H1 (cell line): ENCODE data around the gene NFIX. TPM values are rescaled to one million over a fixed set of nuclear protein-coding genes. Genes with fewer than 3 reads are reported as not detected.
A peak's percentile ranks its signal among the peaks of the same experiment; 100 is the strongest.

Experiments
- CTCF ChIA-PET: fragments of 300-600 bp; sonication (Branson Sonifier 250); formaldehyde crosslinking; loops from one replicate; lab custom pipeline; 2021; ENCODE audit not compliant: partially characterized antibody; lab: Charles Lee
- POLR2A ChIA-PET: fragments of 300-600 bp; sonication (Branson Sonifier 250); formaldehyde crosslinking; loops from one replicate; lab custom pipeline; 2021; ENCODE audit warnings: inconsistent platforms; ENCODE audit not compliant: partially characterized antibody; lab: Charles Lee
- DNase-seq, 2 experiments: peaks; one replicate each; pipeline versions ENCODE4 v3.0.0 to v3.0.0-alpha.2; 2010 to 2022; ENCODE audit warnings: low spot score in 2 of 2, low read depth in 1 of 2, mixed read lengths in 1 of 2
- FAIRE-seq: peaks from 2 replicates; lab custom pipeline; 2011; peaks lifted over from hg19 to GRCh38; lab: Jason Lieb, UNC
- H2AFZ ChIP-seq: 2 replicates; pipeline ENCODE4 v1.8.1; 2012; ENCODE audit warnings: low read length, inconsistent platforms
- H2AK5ac ChIP-seq: 2 replicates; pipeline ENCODE4 v1.6.1; 2013; ENCODE audit warnings: low read depth, low read length
- H2BK120ac ChIP-seq: replicated peaks from 2 replicates; pipeline ENCODE3; 2013; ENCODE audit warnings: low read depth, low read length, inconsistent platforms
- H2BK12ac ChIP-seq: 2 replicates; pipeline ENCODE4 v1.6.1; 2013; ENCODE audit warnings: low read depth, low read length
- H2BK15ac ChIP-seq: 2 replicates; pipeline ENCODE4 v1.6.1; 2013; ENCODE audit warnings: low read length
- H2BK20ac ChIP-seq: 2 replicates; pipeline ENCODE4 v1.6.1; 2013; ENCODE audit warnings: low read length
- H2BK5ac ChIP-seq: 2 replicates; pipeline ENCODE4 v1.6.1; 2013; ENCODE audit warnings: low read depth, low read length
- H3K14ac ChIP-seq: 2 replicates; pipeline ENCODE4 v1.6.1; 2013; ENCODE audit warnings: inconsistent platforms; ENCODE audit not compliant: insufficient read length
- H3K18ac ChIP-seq: 2 replicates; pipeline ENCODE4 v1.6.1; 2013; ENCODE audit warnings: low read length; ENCODE audit errors: extremely low read depth
- H3K23ac ChIP-seq: 2 replicates; pipeline ENCODE4 v1.6.1; 2013; ENCODE audit warnings: inconsistent platforms; ENCODE audit not compliant: insufficient read length
- H3K23me2 ChIP-seq: 2 replicates; pipeline ENCODE4 v1.6.1; 2013; ENCODE audit warnings: low read depth, low read length
- H3K27ac ChIP-seq: 2 replicates; pipeline ENCODE4 v1.6.1; 2011; ENCODE audit warnings: low read depth, low read length, inconsistent platforms
- H3K27me3 ChIP-seq, 4 experiments: replicated peaks in 1 of 4; 1 replicate in 1 of 4; 2 replicates in 3 of 4; pipeline versions ENCODE4 v1.6.1 to v1.8.1; 2011 to 2013; ENCODE audit warnings: low read length in 3 of 4, mild to moderate bottlenecking in 3 of 4, inconsistent platforms in 2 of 4, mixed read lengths in 2 of 4, moderate library complexity in 1 of 4; ENCODE audit not compliant: control insufficient read depth in 3 of 4, insufficient read depth in 3 of 4; ENCODE audit errors: extremely low read depth in 1 of 4
- H3K36me3 ChIP-seq, 4 experiments: 2 replicates each; pipeline versions ENCODE4 v1.6.1 to v1.8.1; 2011 to 2013; ENCODE audit warnings: mild to moderate bottlenecking in 4 of 4, low read length in 3 of 4, moderate library complexity in 2 of 4, control low read depth in 1 of 4, inconsistent platforms in 1 of 4; ENCODE audit not compliant: insufficient read depth in 4 of 4, control insufficient read depth in 2 of 4
- H3K4ac ChIP-seq: replicated peaks from 2 replicates; pipeline ENCODE3; 2013; ENCODE audit warnings: low read length, low read depth, mixed read lengths, inconsistent platforms; ENCODE audit not compliant: insufficient read length
- H3K4me1 ChIP-seq, 4 experiments: replicated peaks in 1 of 4; 1 replicate in 1 of 4; 2 replicates in 3 of 4; pipeline versions ENCODE4 v1.6.1 to v1.8.1; 2011 to 2013; ENCODE audit warnings: low read length in 3 of 4, inconsistent platforms in 2 of 4, mixed read lengths in 1 of 4; ENCODE audit not compliant: insufficient read depth in 4 of 4, control insufficient read depth in 3 of 4
- H3K4me2 ChIP-seq, 2 experiments: 2 replicates each; pipeline versions ENCODE4 v1.6.1 to v1.8.1; 2011 to 2013; ENCODE audit warnings: low read depth in 2 of 2, low read length in 2 of 2, control low read depth in 1 of 2, inconsistent platforms in 1 of 2, mild to moderate bottlenecking in 1 of 2; ENCODE audit not compliant: insufficient read depth in 1 of 2
- H3K4me3 ChIP-seq, 4 experiments: fragments of 200-600, 300-600 bp in 1 of 4; sonication (generic), shearing (Covaris generic), sonication (Bioruptor Twin) in 1 of 4; 2 replicates each; pipeline versions ENCODE4 v1.5.1 to v1.8.1; 2011 to 2016; ENCODE audit warnings: low read length in 4 of 4, low read depth in 3 of 4, control low read depth in 2 of 4, inconsistent platforms in 2 of 4, mild to moderate bottlenecking in 2 of 4, mixed read lengths in 1 of 4, moderate library complexity in 1 of 4; ENCODE audit not compliant: insufficient read depth in 2 of 4; ENCODE audit errors: extremely low read depth in 1 of 4
- H3K56ac ChIP-seq: replicated peaks from 2 replicates; pipeline ENCODE3; 2013; ENCODE audit warnings: low read depth, mild to moderate bottlenecking, mixed read lengths, low read length, inconsistent platforms; ENCODE audit not compliant: insufficient read length
- H3K79me1 ChIP-seq: 2 replicates; pipeline ENCODE4 v1.6.1; 2013; ENCODE audit warnings: low read depth, low read length, control low read depth
- H3K79me2 ChIP-seq, 2 experiments: 2 replicates each; pipeline versions ENCODE4 v1.6.1 to v1.8.1; 2012 to 2013; ENCODE audit warnings: low read length in 2 of 2, mild to moderate bottlenecking in 2 of 2, inconsistent platforms in 1 of 2; ENCODE audit not compliant: insufficient read depth in 2 of 2, control insufficient read depth in 1 of 2
- H3K9ac ChIP-seq, 4 experiments: replicated peaks in 1 of 4; 1 replicate in 1 of 4; 2 replicates in 3 of 4; pipeline versions ENCODE4 v1.6.1 to v1.8.1; 2011 to 2013; ENCODE audit warnings: low read depth in 3 of 4, low read length in 3 of 4, control low read depth in 2 of 4, mild to moderate bottlenecking in 2 of 4, moderate library complexity in 2 of 4, inconsistent platforms in 1 of 4; ENCODE audit errors: extremely low read depth in 1 of 4
- H3K9me3 ChIP-seq, 2 experiments: 2 replicates each; pipeline versions ENCODE4 v1.6.1 to v1.8.1; 2012 to 2013; ENCODE audit warnings: mild to moderate bottlenecking in 2 of 2, moderate library complexity in 2 of 2, control low read depth in 1 of 2, inconsistent platforms in 1 of 2, low read depth in 1 of 2, low read length in 1 of 2, mixed read lengths in 1 of 2; ENCODE audit not compliant: insufficient read depth in 2 of 2
- H4K20me1 ChIP-seq, 2 experiments: replicated peaks in 1 of 2; 2 replicates each; pipeline versions ENCODE3 to v1.8.1; 2011 to 2013; ENCODE audit warnings: inconsistent platforms in 2 of 2, low read length in 2 of 2, mild to moderate bottlenecking in 1 of 2; ENCODE audit not compliant: insufficient read depth in 2 of 2, control insufficient read depth in 1 of 2
- H4K5ac ChIP-seq: 2 replicates; pipeline ENCODE4 v1.6.1; 2013; ENCODE audit warnings: low read length, low read depth, mixed read lengths, inconsistent platforms; ENCODE audit not compliant: insufficient read length
- H4K8ac ChIP-seq: 2 replicates; pipeline ENCODE4 v1.8.0; 2013; ENCODE audit warnings: mild to moderate bottlenecking, moderate library complexity, low read length, inconsistent platforms; ENCODE audit not compliant: insufficient read depth; ENCODE audit errors: extremely low read depth
- H4K91ac ChIP-seq: replicated peaks from 2 replicates; pipeline ENCODE3; 2013; ENCODE audit warnings: low read length, mixed read lengths, inconsistent platforms; ENCODE audit not compliant: insufficient read length
- EZH2 ChIP-seq: fragments of 200-600 bp; sonication (generic); IDR thresholded peaks from 2 replicates; pipeline ENCODE4 v1.7.1; 2012; ENCODE audit warnings: low read depth, mild to moderate bottlenecking, moderate library complexity, low read length, inconsistent platforms; ENCODE audit not compliant: severe bottlenecking
- GTF2F1 ChIP-seq: IDR thresholded peaks from 2 replicates; pipeline ENCODE4 v1.6.1; 2012; ENCODE audit warnings: low read depth, low read length, improper control_type of control experiment, borderline replicate concordance
- HDAC6 ChIP-seq: IDR thresholded peaks from one replicate; pipeline ENCODE4 v1.7.1; 2012; ENCODE audit warnings: low read depth, mild to moderate bottlenecking, inconsistent platforms, low read length, moderate library complexity
- PHF8 ChIP-seq: fragments of 200-600 bp; sonication (generic); conservative IDR thresholded peaks from 2 replicates; pipeline ENCODE4 v1.7.1; 2012; ENCODE audit warnings: low read depth, mild to moderate bottlenecking, inconsistent platforms, low read length, moderate library complexity
- YY1 ChIP-seq: IDR thresholded peaks from 2 replicates; pipeline ENCODE4 v1.6.1; 2011; ENCODE audit warnings: low read depth, mild to moderate bottlenecking, low read length
- WGBS, 2 experiments: shearing (Covaris generic) in 1 of 2; methylation state at CpG; one replicate each; pipeline versions ENCODE4 v1.1.6 to v1.1.7; 2013 to 2015; ENCODE audit warnings: low lambda C conversion rate in 2 of 2, mixed read lengths in 2 of 2, inconsistent platforms in 1 of 2, low coverage in 1 of 2, missing lambda C conversion rate in 1 of 2; ENCODE audit not compliant: insufficient replicate concordance in 2 of 2, insufficient coverage in 1 of 2, insufficient read length in 1 of 2; ENCODE audit errors: extremely low coverage in 1 of 2, missing lambda C conversion rate in 1 of 2; 5-methylcytosine and 5-hydroxymethylcytosine counted together
- polyA plus RNA-seq, 7 experiments: library from polyadenylated mRNA; depleted of rRNA in 3 of 7; stranded (reverse) in 5 of 7; unstranded in 2 of 7; fragments of >200 nt in 5 of 7; fragments of 200-250 nt in 2 of 7; gene quantifications; 1 replicate in 5 of 7; 2 replicates in 1 of 7; 4 replicates in 1 of 7; pipeline versions ENCODE4 v1.2.1 to v1.2.3, GENCODE V29; 2011 to 2013; ENCODE audit warnings: missing spikeins in 2 of 7, mixed read lengths in 2 of 7
- total RNA-seq: library from RNA; stranded (reverse); fragmentation: NEBNext Ultra II Directional; extraction: Animal tissue kit (Norgen Biotek cat#: 25700); gene quantifications from 2 replicates; pipeline ENCODE4 v1.2.1, GENCODE V29; 2021
- TF ChIP-seq, protein P1 (sequence below): IDR thresholded peaks from 2 replicates; pipeline ENCODE4 v1.6.1; 2012; ENCODE audit warnings: inconsistent platforms

NFIX gene
- total and polyA plus RNA-seq, 2 of the 8 experiments (the other 6 are each of a cell fraction or from before 2014, with no cell fraction given), result 0.03 to 0.20 TPM

DNA sequence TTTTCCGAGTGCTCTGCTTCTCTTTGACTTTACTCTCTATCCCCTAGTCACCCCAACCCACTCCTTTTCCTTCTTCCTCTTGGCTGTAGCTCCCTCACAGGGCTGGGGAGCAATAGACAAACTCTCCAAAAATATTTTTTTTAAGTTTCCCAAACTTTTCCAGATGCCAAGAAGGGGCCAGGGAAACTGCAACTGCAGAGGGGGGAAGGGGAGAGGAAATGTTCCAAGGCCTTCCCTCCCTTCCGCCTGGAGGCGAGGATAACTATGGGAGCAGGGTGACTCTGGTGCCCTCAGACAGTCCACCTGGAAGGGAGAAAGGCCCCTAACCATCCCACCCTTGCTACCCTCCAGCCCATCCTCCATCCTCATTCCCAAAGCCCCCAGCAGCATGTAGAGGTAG is 58.0 kb downstream of the NFIX start:
- Histone ChIP-seq H2BK120ac (no peak overlapping the region), H3K27me3 (peaks cover 84 to 100% (median 95%) of the 10 kb centered on the region in 4 experiments), H3K4ac (no peak overlapping the region), H3K56ac (no peak overlapping the region), H2BK5ac (no peak overlapping the region), H4K5ac (no peak overlapping the region), H3K4me2 (peak overlapping the region in 1 of 2 experiments; percentile 82; a peak in 1 of 4 replicates), H3K23ac (no peak overlapping the region), H4K91ac (no peak overlapping the region), H3K79me2 (no peaks in the 10 kb centered on the region), H4K8ac (no peak overlapping the region), H2AFZ (no peak overlapping the region), H2BK20ac (no peak overlapping the region), H3K23me2 (peaks cover 6% of the 10 kb centered on the region; the same call in 1 of the 2 replicates), H3K9me3 (no peaks in the 10 kb centered on the region), H3K14ac (no peak overlapping the region), H3K4me3 (no peak overlapping the region), H2BK12ac (peak overlapping the region; percentile 27; the same call in 1 of the 2 replicates), H4K20me1 (peaks cover 18 to 21% of the 10 kb centered on the region in 2 experiments), H3K4me1 (peaks cover 7 to 42% (median 39%) of the 10 kb centered on the region in 4 experiments), H2AK5ac (no peak overlapping the region), H2BK15ac (no peak overlapping the region), H3K36me3 (no peaks in the 10 kb centered on the region), H3K27ac (no peak overlapping the region), H3K18ac (no peak overlapping the region), H3K79me1 (no peaks in the 10 kb centered on the region), H3K9ac (no peak overlapping the region)
- DNase-seq (no peak), FAIRE-seq (no peak)
- 45% methylated on average over 3 of the region's 3 CpGs; no CpG with 5 or more reads in 1 of the 2 experiments for WGBS, 2 experiments
- POLR2A ChIA-PET, result interaction anchor here (1.5 to 3.2 kb wide), 3 partner anchors 21 to 99 kb away, joined by 3 to 18 read pairs (median 12); no protein-coding TSS in a partner anchor
- CTCF ChIA-PET, result interaction anchor here (0.6 to 48.8 kb wide), 8 partner anchors 3 to 127 kb away, joined by 3 to 1145 read pairs (median 146); no protein-coding TSS in a partner anchor
- no peak for TF ChIP-seq PHF8
- TF ChIP-seq GTF2F1, result no peak
- no peak for TF ChIP-seq EZH2
- TF ChIP-seq, protein P1, sequence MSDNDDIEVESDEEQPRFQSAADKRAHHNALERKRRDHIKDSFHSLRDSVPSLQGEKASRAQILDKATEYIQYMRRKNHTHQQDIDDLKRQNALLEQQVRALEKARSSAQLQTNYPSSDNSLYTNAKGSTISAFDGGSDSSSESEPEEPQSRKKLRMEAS, result no peak
- TF ChIP-seq YY1, result no peak
- no peak for TF ChIP-seq HDAC6
